ENCODE results near the gene IFNA1.
"Not testable (repeated sequence)": the region's sequence is repeated elsewhere in the genome, so short reads cannot be mapped to it uniquely, and the experiment has no call there.

The IFNA1 gene

DNA sequence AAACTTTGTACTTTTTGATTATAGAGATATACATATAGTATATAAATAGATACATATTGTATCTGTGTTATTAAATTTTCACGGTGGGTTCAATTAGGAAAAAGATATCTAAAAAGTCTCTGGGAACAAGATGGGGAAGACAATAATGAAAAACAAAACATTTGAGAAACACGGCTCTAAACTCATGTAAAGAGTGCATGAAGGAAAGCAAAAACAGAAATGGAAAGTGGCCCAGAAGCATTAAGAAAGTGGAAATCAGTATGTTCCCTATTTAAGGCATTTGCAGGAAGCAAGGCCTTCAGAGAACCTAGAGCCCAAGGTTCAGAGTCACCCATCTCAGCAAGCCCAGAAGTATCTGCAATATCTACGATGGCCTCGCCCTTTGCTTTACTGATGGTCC, at the start of gene IFNA1:
Gene IFNA1, plus strand, starts transcription at position 301 of the 400 bp plus-strand sequence. Its CDS starts 69 bp downstream, at position 370.
- no peak for DNase-seq

DNA sequence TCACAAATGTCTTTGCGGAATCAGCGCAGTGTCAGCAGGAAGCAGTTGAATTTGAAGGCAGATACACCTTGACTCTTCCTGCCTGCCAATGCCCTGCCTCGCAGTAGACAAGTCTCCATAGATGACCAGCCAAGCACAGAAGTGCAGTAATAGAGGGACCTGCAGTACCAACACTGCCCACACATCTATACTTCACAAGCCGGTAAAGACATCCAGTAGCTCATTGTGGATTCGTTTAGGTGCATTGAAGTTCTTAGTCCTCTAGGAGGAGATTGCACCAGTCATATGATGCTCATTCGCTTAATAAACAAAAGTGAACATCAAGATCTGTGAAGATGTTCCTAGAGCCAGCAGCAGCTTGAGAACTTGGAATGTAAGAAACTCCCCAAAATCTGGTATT, 48.0 kb upstream of the IFNA1 start:
- DNase-seq, result no peak

DNA sequence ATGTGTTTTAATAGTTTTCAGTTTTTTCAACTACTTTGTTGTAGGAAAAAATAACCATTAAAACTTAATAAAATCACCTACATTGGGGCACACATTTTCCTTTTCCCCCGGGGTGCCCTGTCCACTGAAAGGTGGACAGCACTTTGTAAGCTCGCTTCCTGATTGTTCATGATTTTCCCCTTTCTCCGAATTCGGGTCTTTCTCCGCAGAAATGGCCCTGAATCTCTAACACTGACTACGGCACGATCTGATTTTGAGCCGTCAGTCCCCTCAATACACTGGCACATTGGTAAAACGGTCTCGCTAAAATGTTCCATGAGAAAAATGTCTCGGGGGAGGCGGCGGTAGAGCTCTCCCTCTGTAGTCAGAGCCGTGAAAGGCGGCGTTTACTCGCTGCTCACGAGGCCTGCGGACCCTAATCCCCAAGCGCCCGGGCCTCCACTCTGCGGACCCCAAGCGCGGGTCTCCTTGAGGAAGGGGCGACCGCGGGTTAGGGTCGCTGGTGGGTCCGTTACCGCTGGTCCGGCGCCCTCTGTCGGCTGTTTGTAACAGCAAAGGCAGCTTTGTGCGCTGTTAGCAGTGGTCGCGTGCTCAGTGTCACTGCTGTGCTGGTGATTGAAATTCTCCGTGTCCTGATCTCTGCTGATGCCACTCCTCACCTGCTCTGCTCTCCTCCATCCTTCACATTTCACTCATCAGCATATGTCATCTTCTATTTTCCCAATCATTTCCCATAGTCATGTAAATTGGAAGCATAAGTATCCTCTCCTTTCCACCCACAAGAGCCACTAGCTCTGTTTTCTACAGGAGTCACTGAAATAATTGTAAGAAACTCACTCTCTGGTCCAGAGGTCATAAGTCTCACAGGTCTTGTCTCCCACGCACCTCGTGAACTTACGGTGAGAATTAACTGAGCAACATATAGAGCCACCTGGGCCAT, 44.2 kb upstream of the IFNA1 start:
- DNase-seq, result peak; percentile 17

DNA sequence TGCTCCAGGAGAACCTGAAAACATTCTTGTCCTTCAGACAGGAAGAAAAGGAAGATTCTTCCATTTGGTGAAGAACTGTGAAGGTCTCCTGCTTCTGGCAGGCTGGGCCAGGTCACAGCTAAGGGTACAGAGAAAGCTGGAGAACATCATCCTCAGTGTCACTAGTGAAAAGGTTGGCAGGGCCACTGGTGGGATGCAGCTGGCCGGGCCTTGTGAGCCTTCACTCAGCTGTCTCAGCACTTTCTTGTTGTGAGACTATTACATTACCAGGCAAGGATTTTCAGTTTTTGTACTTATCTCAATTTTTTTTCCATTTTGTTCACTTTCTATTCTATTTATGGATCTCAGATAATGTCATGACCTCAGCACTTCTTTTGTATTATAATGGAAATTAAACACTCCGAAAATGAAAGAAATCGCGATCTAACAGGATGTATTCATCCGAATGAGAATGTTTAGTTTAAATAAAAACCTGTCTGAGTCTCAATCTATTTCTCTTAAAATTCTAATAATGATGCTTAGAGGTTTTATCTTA, 41.2 kb upstream of the IFNA1 start:
- DNase-seq, result no peak

DNA sequence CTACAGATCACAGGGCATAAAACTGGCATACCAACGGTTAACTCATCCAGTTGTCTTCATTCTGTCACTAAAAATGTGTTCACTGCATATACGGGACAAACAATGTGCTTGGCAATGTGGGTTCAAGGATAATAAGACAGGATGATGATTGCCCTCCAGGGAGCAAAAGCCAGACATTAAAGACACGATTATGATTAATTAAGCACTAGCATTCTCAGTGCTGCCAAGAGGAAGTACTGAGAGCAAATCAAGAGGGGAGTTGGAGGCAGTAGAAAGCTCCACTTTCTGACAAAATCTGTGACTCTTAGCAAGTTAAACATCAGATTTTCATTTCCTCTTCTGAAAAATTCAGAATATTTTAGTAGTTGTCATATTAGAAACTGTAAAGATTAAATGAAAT, 40.3 kb upstream of the IFNA1 start:
- DNase-seq, result no peak

DNA sequence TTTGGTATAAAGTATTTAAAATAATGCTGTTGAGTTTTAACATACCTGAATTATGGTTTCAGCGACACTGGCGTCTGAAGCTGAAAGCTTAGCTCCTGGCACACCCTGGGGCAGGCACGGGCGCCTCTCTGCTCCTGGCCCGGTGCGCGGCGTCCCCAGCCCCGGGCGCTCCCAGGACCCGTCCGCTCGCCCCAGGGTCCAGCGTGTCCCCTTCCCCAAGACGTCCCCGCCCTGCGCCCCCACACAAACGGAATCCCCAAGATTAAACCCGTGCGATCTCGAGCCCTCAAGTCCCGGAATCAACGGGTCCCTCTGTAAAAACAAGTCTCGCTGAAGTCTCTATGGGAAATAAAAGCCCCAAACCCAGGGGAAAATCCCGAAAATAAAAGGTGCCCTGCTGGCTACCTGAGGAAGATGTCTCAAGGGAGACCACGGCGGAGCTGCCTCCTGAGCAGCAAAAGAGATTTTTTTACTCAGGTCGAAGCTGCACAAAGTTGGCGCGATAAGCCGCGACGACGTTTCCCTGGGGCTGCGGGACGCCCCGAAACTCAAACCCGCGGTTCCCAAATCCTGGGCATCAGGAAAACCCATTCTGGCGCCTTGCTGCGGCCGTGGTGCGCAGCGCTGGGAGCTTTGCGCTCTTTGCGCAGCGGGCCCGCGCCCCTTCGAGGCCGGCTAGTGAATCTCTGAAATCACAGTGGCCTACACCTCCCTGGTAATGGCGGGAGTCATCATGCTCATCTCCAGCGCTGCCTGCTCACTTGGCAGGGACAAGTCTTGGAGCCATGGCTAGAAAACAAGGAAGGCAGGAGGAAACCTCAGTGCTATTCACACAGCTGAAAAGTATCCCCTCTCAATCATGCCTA, 37.6 kb upstream of the IFNA1 start:
- no peak for DNase-seq

DNA sequence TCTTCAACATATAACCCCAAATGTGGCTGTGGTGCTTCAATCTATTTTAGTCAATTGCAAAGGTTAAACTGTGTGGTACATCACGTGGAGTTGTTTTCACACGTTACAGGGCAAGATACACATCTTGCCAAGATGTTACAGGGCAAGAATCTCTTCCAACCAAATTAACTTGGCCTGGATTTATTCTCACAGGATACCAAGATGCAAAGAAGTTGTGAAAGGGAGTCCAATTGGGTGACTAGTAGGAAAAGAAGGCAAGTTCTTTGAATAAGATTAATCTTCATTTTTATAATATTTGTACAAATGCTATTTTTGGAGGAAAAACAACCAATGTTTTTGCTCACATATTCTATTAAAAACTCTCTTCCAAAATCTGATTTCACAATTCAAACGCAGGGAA, 36.1 kb upstream of the IFNA1 start:
- no peak for DNase-seq

DNA sequence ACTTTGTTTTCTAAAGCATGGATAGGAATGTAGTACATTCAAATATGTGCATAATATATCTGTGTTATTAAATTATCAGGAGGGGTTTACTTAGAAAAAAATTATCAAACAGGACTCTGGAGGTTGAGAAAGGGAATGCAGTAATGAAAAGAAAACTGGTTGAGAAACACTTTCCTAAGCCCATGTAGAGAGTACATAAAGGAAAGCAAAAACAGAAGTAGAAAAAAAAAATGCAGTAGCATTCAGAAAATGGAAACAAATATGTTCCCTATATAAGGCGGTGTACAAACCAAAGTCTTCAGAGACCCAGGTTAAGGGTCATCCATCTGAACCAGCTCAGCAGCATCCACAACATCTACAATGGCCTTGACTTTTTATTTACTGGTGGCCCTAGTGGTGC, 31.4 kb upstream of the IFNA1 start, which contains the start of gene IFNA8:
Gene IFNA8, plus strand, starts transcription at position 301 of the 400 bp plus-strand sequence. Its CDS starts 60 bp downstream, at position 361.
- no peak for DNase-seq

DNA sequence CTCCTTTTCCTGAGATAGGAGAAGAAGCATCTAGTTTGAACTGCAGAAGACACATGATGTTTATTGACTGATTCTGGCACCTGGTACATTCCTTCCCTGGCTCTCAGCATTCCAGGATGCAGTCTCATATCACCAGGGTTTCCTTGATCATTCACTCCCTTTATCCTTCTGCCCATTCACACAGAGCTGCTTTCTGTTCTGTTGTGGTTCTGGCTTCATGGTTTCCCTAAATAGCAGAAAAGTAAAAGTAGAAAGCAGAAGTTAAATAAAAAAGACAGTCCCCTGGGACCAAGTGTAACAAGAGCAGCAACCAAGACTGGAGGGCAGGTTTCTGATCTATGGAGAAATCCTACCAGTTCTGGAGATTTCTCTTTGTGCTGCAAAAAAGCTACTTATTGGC, 28.1 kb upstream of the IFNA1 start:
- no peak for DNase-seq

DNA sequence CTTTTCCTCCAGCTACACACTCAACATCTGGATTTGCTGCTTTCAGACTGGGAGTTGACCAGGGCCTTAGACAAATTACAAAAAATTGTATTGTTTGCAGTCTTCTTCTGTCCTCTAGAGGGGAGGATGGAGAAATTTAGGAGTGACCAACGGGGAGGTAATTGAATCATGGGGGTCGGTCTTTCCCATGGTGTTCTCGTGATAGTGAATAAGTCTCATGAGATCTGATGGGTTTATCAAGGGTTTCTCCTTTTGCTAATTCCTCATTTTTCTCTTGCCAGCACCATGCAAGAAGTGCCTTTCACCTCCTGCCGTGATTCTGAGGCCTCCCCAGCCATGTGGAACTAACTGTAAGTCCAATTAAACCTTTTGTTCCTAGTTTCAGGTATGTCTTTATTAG, 27.1 kb upstream of the IFNA1 start:
- no peak for DNase-seq

DNA sequence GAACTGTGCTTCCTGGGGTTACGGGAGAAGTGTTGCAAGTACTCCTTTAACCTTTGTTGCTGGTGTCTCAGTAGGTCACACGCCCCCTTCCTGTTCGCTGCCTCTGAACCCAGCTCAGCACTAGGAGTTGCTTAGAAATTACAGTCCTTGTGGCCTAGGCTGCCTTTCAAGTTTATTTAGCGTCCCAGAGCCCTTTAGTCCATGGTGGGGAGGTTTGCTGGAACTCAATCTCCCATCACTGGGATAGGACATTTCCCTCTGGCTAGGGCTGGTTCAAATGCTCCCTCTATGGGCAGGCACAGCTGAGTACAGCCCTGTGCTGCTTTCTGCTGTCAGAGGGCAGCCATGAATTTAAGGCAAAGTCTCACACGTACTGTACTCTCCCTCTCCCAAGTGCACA, 26.6 kb upstream of the IFNA1 start:
- DNase-seq, result no peak

DNA sequence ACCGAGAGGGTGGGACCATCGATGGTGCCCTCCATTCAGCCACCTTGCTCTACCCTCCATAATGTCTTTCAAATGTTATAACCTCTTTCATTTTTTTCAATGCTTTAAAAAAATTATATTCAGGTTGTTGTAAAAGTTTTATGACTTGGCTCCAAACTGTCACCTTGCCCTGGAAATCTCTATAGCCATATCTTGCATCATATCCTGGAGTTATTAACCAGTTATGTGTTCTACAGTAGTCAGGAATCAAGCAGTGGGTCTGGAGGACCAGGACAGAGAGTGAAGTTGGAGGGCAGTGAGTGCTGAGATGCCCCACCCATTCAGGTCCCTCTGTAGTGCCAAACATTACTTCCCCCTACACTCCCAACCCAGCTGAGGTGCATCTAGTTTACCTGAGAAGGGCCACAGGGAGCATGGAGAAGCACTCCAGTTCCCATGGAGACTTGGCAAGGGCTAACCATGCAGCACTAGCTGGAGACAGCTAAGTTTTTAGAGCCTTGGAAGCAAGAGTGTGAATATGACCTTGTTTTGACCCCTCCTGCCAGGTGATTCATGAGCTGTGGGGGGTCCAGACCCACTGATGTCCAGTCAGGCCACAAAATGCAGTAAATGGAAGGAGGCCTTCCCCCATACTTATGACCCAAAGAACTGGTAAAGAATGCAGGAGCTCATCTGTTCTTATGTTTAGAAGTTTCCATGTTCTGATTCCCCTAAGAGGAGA, 25.9 kb upstream of the IFNA1 start:
- no peak for DNase-seq

DNA sequence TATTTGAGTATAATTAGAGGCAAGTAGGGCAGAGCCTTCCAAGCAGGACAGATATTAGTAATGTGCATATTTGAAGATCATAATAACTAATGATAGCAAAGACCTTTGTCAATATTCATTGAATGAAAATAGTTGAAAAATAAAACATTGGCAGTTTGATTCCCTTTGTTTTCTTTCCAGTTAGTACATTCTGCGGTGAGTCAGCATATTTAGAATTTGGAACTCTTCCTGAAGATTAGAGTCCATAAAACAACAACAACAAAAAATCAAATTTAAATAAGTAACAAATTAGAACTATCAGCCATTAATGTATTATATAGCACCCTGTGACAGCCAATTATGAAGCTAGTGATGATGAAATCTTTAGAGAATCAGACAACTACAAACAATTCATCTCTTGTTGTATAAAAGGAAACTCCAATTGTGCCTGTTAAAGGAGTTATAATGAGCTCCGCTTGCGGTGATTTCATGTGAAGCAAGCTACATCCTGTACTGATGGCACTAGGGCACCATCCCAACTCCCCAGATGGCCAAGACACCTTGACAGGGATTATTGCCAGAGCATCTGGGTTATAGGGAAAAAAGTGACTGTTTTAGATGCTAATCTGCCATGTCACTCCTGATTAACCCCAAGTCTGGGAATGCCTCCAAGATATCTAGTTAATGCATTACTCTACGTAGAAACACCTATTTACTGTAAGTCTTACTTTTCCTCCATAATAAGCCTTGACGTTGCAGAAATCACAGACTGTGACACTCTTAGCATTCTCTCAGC, 24.6 kb upstream of the IFNA1 start:
- no peak for DNase-seq

DNA sequence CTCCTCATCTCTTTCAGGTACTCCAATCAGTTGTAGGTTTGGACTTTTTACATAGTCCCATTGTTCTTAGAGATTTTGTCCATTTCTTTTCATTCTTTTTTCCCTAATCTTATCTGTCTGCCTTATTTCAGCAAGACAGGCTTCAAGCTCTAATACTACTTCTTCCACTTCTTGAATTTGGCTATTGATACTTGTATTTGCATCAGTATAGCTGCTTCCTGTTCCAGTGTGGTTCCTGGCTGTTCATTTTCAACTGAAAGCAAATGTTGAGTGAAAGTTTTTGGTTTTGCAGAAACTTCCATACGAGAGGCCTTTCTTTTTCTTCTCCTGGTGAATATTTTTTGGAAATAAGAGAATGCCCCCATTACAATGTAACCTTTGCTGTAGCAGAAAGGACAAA, 12.0 kb upstream of the IFNA1 start:
- DNase-seq, result no peak

DNA sequence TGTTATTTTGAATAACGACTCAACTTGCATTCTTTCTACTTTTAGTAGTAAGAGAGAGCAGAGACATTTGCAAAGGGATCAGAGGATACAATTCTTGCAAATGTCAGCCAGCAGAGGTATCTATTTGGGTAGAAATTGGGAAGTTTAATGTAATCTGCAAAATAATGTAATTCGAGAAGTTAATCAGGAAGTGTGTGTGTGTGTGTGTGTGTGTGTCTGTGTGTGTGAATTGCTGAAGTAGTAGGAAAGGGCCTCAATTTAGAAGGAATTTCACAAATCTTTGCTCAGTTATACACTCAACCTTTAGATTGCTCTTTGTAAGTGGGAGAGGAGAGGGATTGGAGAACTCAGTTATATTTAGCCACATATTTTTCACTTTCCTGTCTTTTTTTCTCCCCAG, 11.0 kb upstream of the IFNA1 start:
- DNase-seq, result no peak

DNA sequence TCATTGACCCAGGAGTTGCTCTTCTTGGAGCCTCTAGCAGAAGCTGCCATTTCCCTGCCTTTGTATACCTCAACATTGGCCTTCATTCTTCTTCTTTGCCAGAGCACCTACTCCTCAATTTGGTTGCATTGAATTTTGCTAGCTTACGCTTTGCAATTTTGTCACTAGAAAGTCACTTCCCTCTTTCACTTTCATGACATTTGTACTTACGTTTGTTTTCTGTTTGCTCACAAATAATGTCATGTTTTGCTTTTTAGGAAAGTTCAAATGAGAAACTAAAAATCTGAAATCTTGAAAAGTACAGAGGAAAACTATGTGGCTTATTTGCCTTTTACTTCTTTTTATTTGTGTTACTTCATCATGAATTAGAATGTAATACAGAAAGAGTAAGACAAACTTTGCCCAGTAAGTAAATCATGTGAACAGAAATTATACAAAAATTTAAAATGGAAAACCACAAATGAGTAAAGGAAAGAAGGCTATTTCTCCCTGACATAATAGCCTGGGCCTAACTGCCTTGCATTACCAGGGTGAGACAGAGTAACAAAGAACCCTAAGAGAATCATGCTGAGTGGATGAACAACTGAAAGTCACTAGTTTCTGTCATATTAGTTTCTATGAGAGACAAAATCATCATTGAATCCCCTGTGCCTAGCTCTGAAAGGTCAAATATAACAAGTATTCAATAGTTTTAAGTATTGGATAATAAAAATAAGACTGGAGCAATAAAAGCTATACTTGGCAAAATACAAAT, 7.4 kb upstream of the IFNA1 start:
- DNase-seq, result no peak

DNA sequence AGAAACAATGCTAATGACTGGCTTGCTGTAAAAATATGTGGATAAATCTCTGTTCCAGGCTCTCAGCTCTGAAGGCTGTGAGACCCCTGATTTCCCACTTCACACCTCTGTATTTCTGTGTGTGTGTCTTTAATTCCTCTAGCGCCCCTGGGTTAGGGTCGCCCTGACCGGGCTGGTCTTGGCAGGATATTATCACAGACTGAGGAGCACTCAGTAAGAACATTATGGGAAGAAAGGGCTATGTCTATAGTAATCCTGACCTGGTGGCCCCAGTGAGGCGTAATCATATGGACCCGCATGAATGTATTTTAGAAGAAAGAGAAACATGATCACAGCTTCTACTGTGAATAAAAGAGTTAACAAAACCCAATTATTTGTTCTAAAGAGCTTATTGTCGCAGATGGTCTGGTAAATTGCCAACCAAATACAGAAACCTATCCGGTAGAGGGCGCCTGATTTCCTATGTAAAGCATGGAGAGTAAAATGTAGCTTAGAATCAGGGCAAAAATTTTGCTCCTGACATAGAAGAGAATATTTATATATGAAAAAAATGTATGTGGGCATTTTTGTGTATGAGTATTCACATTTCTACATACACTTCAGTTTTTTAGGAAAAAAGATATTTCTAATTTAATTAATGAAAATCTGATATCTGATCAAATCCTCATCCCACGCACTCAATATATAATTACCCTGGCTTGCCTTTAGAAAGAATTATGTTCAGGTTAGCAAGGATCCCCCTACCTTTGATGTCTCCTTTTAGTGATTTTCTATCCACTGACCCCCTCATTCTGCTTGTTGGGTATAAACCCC, 5.8 kb upstream of the IFNA1 start:
- DNase-seq, result peak; percentile 15

DNA sequence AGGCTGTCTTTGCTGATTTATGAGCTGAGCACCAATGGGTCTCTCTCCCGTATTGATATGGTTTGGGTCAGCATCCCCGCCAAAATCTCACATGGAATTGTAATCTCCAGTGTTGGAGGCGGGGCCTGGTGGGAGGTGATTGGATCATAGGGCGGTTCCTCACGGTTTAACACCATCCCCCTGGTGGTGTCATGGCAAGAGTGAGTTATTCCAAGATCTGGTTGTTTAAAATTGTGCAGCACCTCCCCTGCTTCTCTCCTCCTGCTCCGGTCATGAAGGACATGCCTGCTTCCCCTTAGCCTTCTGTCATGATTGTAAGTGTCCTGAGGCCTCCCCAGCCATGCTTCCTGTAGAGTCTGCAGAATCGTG, 5.2 kb upstream of the IFNA1 start:
- not testable (repeated sequence) for DNase-seq

DNA sequence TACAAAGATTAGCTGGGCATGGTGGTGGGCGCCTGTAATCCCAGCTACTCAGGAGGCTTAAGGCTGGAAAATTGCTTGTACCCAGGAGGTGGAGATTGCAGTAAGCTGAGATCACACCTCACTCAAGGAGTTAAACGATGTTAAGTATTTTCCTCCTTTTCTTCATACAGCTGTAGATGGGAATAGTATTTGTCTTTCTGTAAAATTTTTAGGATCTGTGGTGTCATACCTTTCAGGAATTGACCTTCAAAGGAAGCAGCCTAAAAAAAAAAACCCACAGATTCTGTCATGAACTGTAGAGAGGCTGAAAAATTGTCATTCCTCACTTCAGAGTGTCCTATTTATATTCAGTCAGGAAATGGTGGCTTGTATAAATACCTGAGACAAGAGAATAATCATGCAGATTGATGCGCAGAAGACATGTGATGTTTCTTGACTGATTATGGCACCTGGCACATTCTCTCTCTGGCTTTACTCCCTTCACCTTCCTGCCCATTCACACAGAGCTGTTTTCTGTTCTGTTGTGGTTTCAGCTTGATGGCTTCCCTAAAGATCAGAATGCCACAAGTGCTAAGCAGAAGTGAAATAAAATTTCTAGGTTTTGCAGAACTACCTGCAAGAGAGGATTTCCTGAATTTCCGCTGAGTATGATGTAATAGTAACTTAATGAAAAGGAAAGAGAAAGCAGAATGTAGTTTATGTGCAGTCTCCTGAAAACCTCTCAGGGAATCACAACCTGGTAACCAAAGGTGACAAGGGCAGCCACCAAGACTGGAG, 3.8 kb downstream of the IFNA1 start:
- DNase-seq, result no peak

DNA sequence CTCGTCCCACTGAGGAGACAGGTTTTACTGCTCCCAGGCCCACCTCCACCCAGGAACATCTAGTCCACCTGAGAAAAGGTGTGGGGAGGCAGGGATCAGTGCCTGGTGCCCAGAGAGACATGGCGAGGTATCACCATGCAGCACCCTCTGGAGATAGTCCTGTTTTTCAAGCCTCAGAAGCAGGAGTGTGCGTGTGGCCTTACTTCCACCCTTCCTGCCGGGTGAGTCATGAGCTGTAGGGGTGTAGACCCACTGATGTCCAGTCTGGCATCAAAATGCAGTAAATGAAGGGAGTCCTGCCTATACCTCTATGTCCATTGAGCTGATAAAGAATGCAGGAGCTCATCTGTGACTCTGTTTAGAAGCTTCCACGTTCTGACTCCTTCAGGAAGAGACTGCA, 9.1 kb downstream of the IFNA1 start:
- not testable (repeated sequence) for DNase-seq

All from NCI-H1105 (cell line).